Activated gamma-delta T cell treated with anti-CD3 and anti-CD28 coated beads, Interleukin-2, amount 50 U/mL, for 16 hours (primary cell): ENCODE measurements around the gene CHST12.
"Not testable (repeated sequence)": the region's sequence is repeated elsewhere in the genome, so short reads cannot be mapped to it uniquely, and the experiment has no call there.

ENCODE experiments used
- DNase-seq: peaks from one replicate; pipeline ENCODE4 v3.0.0-alpha.2; 2020; ENCODE audit warnings: low read depth

Gene CHST12

DNA sequence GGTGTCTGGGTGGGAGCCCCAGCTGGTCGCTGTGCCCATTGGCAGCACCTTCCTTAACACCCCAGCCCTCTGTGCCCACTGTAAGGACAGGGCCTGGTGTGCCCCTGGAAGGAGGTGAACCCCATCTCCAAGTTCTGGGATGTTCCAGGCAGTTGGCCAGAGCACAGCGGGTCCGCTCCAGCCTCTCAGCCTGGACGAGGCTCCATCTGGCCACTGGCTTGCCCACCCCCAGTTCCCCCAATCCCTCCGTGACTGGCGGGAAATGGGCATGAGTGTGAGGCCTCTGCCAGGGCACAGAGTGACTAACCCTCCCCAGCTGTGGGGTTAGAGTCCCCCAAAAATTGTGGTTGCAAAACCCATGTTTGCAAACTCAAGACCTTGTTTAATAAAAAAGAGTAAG, 57.2 kb downstream of the CHST12 start:
- DNase-seq = no peak

- no peak for DNase-seq
Measured at GRCh38 chr7:2461268-2462026, 58.0 kb downstream of the CHST12 start.

DNA sequence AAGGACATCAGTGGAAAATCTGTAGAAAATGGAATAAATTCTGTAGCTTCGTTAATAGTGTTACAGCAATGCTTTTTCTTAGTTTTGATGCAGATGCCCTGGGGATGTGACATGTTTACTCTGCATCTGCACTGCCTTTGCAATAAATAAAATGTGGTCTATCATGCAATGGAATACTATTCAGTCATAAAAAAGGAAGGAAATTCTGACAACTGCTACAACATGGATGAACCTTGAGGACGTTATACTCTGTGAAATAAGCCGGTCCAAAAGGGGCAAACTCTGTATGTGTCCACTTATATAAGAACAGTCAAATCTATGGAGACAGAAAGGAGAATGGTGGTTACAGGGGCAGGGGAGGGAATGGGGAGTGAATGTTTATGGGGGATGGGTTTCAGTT, 59.3 kb downstream of the CHST12 start:
- DNase-seq = no peak

DNA sequence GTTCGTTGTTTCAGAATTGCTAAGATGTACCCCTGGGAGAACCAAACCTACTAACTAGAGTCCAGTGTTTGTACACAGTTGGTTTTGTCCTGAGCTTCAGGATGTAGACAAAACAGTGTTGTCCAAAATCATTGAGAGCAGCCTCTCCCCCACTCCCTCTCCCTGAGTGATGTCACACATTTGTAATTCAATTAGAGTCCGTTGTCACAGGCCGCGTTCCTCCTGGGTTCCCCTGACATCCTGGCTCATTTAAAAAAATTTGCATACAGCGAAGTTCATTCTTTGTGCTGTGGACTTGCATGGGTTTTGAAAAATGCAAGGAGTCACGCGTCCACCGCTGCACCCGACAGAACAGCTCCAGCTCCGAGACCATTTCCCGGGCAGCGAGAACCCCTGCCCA, 62.5 kb downstream of the CHST12 start:
- no peak for DNase-seq

DNA sequence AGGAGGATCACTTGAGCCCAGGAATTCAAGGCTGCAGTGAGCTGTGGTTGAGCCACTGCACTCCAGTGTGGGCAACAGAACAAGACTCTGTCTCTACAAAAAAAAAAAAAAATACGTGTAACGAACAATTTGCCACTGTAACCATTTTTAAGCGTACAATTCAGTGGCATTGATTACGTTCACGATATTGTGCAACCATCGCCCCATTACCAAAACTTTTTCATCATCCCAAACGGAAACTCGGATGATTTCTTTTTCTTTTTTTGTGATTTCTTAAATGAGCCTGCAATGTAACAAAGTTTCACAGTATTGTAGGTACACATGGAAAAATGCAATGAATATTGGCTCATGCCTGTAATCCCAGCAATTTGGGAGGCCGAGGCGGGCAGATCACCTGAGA, 63.3 kb downstream of the CHST12 start:
- DNase-seq = no peak

- DNase-seq = no peak
Measured at GRCh38 chr7:2468227-2468626, 64.8 kb downstream of the CHST12 start.

DNA sequence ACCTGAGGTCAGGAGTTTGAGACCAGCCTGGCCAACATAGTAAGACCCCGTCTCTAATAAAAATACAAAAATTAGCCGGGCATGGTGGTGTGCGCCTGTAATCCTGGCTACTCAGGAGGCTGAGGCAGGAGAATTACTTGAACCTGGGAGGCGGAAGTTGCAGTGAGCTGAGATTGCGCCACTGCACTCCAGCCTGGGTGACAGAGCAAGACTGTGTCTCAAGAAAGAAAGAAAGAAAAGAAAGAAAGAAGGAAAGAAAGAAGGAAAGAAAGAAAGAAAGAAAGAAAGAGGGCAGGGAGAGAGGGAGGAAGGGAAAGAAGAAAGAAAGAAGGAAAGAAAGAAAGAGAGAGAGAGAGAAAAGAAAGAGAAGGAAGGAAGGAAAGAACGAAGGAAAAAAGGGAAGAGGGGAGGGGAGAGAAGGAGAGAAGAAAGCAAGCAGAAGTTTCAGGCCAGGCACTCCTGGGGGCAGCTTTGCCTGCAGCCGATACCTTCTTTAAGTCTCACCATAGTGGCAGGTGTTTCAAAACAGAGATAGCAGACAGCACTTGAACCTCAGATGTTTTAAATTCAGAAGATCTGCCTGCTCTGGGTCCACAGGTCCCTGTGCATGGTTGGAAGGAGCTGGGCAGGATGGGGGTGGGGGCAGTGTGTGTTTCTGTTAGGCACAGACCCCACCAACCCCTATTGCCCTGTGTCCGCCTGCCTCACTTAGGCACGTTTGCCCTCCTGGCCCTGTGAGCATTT, 66.2 kb downstream of the CHST12 start:
- DNase-seq = not testable (repeated sequence)

DNA sequence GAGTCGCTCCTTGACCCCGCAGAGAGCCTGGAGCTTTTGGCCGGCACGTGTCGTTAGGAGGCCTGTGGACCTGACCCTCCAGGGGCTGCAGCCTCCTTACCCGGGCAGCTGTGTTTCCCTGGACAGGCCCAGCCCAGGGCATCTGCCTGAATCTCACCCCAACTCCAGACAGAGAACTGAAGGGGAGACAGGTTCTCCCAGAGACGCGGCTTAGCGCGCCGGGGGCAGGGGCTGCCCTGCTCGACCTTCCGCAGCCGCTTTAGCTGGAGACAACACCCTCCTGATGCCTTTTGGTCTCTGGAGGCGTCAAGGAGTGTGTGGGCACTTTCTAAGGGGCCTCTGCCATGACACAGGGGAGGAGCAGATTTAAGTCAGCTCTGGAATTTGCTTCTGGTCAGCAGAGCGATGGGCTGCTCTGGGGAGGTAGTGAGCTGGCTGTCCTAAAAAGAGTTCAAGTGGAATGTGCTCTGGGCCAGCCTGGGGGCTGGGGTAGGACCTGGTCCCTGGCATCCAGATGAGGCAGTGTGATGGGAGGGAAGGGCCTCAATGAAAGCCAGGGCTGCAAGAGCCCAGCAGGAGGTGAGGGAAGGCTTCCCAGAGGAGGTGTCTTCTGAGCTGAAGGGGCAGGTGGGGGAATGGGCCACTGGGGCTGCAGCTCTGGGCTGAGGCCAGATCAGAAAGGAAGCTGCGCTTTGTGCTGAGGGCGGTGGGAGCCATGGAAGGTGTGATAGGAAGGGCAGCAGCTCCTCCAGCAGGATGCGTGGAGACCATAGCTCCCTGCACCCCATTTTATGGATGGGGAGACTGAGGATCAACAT, 67.0 kb downstream of the CHST12 start:
- no peak for DNase-seq

DNA sequence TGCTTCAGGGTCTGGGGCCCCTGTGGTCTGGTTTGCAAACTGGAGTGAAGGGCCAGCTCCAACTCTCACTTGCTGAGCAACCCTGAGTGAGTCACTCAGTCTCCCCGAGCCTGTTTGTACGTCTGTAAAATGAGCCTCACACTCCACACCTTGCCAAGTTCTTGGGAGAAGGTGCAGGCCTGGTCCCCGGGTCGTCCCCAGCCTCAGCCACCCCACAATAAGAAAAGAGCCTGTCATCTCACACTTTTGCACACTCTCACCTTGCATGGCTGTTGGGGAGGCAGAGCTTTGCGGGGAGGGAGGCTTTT, 67.6 kb downstream of the CHST12 start:
- DNase-seq = no peak

- DNase-seq = no peak
Measured at GRCh38 chr7:2471396-2471795, 68.0 kb downstream of the CHST12 start.

- no peak for DNase-seq
Measured at GRCh38 chr7:2472739-2473138, 69.3 kb downstream of the CHST12 start.

DNA sequence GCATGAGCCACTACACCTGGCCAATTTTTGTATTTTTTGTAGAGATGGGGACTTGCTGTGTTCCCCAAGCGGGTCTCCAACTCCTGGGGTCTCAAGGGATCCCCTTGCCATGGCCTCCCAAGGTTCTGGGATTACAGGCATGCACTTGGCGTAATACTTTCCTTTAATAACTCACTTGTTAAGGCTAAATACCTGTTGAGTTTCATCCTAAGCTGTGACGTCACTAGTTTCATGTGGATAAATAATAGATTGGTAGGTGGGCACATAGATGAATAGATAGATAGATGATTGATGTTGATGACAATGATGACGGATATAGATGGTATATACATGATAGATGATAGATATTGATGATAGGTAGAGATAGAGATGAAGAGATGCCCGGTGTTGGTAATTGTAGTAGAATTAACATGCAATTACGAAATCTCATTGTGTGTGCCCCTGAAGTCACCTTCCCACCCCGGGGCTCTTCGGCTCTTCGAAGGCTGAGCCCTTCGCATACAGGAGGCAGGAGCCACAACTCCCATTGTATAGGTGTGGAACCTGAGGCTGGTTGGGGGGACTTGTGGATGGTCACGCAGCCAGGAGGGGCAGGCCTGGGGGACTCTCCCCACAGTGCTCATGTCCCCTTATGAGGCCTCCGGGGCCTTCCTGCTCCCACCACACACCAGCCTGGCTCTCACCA, 70.2 kb downstream of the CHST12 start:
- no peak for DNase-seq

- DNase-seq = no peak
Measured at GRCh38 chr7:2474224-2474623, 70.8 kb downstream of the CHST12 start.

DNA sequence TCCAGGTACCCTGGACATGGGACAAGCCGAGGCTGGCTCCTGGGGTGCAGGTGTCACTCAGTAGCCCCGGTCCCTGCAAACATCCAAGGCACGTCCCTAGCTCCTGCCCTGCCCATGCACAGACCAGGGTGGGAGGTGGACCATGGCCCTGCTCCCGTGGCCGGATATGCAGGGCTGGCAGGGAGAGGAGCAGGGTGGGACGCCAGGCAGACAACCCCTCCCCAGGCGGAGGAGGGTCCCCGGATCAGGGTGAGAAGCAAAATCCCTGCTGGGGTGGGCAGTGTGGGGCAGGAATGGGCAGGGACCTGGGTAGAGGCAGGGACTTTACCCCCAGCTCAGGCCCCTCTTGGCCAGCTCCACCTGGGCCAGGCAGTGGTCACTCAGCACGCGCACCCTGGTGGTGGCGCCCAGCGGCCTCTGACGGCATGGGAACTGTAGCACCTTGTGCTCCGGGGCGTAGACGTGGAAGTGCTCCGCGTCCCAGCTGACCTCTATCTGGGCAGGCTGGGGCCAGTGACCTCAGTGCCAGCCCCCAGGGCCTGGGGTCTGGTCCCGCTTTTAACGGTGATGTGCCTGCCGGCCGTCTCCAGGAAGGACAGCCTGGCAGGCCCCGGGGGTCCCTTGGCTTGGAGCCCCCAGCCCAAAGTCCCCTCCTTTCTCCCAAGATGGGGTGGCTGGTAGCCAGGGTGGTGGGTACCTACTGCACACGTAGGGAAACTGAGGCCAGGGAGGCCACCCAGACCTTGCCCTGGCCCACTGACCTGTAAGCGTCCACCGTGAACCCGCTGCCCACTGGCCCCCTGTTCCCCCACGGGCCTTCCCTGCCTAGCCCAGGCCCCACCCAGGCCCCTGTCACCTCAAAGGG, 71.6 kb downstream of the CHST12 start:
- no peak for DNase-seq

DNA sequence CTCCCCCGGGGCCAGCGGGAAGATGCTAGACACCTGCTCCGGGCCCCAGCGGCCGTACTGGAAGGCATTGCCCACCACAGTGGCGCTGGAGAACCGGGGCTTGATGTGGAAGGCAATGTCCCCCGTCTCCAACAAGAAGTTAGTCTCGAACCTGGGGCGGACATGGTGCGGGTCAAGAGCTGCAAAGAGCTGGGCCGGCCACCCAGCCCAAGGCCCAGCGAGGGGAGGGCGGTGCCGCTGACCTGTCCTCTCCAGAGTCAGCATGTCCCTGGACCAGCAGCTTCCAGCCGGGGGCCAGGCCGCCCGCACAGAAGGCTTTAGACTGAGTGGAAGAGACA, 72.2 kb downstream of the CHST12 start:
- no peak for DNase-seq

GRCh38 chr7:2476298-2476697, 72.9 kb downstream of the CHST12 start, which contains the start of gene GRIFIN:
TSS of gene GRIFIN (minus strand) at chr7:2476398. CDS start at chr7:2476383, 15 bp downstream.
- no peak for DNase-seq

DNA sequence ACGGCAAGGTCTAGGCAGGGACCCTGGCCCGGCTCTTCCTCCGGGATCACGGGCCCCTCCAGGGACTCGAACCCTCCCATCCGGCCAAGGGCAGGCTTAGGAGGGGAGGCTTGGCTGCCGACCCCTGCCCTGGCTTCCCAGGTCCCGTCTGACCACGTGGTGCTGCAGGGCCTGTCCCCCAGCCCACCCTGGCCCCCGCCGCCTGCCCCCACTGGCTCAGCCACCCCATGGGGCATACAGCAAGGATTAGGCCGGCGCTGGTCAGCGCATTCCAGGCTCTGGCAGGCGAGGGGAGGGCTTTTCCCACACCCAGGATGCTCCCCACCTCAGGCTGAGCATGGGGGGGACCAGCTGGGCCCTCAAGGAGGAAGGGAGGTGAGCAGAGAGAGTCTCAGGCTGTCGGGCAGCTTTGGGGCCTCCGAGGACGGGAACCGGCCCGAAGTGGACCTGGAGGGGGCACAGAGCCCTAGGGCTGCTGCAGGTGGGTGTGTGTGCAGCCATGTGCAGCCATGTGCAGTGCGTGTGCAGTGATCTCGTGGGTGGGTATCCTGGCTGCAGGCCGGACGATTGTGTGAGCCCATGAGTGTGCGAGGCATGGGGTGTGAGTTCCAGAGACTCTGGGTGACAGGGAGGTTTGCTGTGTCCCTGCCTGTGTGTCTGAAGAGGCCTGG, 73.5 kb downstream of the CHST12 start:
- no peak for DNase-seq

DNA sequence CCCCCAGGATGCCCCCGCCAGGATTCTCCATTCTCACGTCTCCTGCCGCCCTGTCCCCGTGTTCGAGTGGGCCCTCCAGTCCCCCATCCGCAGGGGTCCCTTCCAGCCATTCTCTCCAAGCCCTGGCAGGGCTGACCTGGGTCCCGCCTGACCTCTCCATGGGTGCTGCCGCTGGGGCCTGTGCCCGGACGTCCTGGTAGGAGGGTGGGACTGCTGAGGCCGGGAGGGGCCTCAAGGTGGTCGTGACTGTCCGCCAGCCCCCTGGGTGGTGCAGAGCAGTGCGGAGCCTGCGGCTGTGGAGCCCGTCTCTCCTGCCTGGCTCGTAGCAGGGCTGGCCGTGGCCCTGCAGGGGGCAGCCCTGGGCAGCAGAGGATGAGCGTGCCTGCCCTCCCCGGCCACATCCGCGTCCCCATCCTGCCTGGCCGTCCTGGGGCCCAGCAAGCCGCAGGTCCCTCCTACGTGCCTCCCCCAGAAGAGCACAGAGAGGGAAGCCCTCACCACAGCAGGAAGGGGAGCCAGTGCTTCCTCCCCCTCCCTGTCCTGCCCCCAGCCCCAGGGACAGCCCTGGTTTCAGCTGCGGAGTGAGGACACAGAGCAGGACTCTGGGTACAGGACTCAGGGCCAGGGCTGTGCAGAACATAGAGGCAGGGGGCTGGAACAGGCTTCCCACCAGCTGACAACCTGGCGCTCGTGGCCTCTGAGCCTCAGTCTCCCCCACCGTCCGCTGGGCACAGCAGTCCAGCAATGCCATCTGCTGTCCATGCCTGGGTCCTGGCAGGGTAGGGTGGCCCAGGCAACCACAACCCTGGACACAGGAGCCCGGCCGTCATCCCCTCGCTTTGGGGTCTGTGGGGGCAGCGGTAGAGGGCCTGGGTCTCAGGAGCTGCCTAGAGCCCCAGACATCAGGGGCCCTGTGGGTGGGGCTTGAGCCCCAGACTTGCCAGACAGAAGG, 74.3 kb downstream of the CHST12 start:
- peak; percentile 51 for DNase-seq

GRCh38 chr7:2478399-2478785, 75.0 kb downstream of the CHST12 start:
- no peak for DNase-seq

DNA sequence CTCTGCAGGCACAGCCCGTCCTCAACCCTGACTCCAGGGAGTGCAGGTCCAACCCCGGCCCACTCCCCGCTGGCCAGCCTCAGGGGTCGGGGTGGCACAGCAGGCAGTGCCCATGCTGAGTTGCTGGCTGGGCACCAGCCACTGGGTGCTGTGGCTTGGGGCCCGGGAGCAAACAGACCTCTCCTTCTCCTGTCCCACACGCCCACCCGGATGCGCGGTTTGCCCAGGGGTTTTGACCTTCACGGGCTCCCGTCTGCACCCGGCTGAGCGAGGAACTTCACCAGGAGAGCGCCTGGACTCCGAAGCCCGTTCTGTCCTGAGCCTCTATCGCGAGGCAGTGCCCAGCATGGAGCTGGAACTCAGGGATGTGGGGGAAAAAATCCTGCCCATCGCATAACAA, 75.4 kb downstream of the CHST12 start:
- no peak for DNase-seq
